Stomach (tissue), 4 donors: ENCODE data around the gene LY6G5B.

Experiments
- CTCF ChIP-seq, 7 experiments: fragments of 450-650 bp in 4 of 7; fragments of 200-600 bp in 3 of 7; sonication (generic) in 3 of 7; IDR thresholded peaks; one replicate each; pipeline ENCODE4 v1.5.1; 2016 to 2019; ENCODE audit warnings: antibody characterized with exemption in 7 of 7, control low read depth in 2 of 7, mild to moderate bottlenecking in 1 of 7
- EP300 ChIP-seq: sonication (generic); formaldehyde crosslinking; IDR thresholded peaks from one replicate; pipeline ENCODE4 v1.6.1; 2017; ENCODE audit warnings: antibody characterized with exemption
- POLR2A ChIP-seq, 4 donors: fragments of 450-650 bp; IDR thresholded peaks; one replicate each; pipeline ENCODE4 v1.6.1; 2016; ENCODE audit warnings: antibody characterized with exemption in 4 of 4, control low read depth in 2 of 4, mild to moderate bottlenecking in 1 of 4, moderate library complexity in 1 of 4
- POLR2AphosphoS5 ChIP-seq, 3 donors: sonication (generic); formaldehyde crosslinking; IDR thresholded peaks; one replicate each; pipeline ENCODE4 v1.6.1; 2016; ENCODE audit warnings: antibody characterized with exemption in 3 of 3

GRCh38 chr6:31676904-31677303, 7.1 kb downstream of the LY6G5B start:
- no peak for TF ChIP-seq POLR2AphosphoS5 (IDR thresholded peaks at IDR 0.05)
- TF ChIP-seq POLR2A (IDR thresholded peaks at IDR 0.05) = no peak
- TF ChIP-seq CTCF (IDR thresholded peaks at IDR 0.05) = no peak
- TF ChIP-seq EP300 = no peak
